NCI-H446 treated with DMSO at 0.1 percent for 48 hours (cell line): ENCODE measurements around the gene SRGAP1.
"Not testable (repeated sequence)": the region's sequence is repeated elsewhere in the genome, so short reads cannot be mapped to it uniquely, and the experiment has no call there.

Source experiments
- DNase-seq: peaks from one replicate; lab custom pipeline; 2025; lab: John Stamatoyannopoulos, UW

The SRGAP1 gene

GRCh38 chr12:64007853-64008252 is 163.4 kb downstream of the SRGAP1 start:
- no peak for DNase-seq

GRCh38 chr12:64008596-64008995 is 164.1 kb downstream of the SRGAP1 start:
- no peak for DNase-seq

GRCh38 chr12:64009321-64010068 is 165.0 kb downstream of the SRGAP1 start:
- DNase-seq = no peak

GRCh38 chr12:64010069-64010686 is 165.7 kb downstream of the SRGAP1 start:
- DNase-seq = no peak

- no peak for DNase-seq
These were observed 172.0 kb downstream of the SRGAP1 start for GRCh38 chr12:64016521-64016920.

GRCh38 chr12:64018116-64018515 is 173.6 kb downstream of the SRGAP1 start:
- not testable (repeated sequence) for DNase-seq

- DNase-seq = no peak
These were observed 174.0 kb downstream of the SRGAP1 start for GRCh38 chr12:64018524-64018923.

- DNase-seq = no peak
These were observed 174.6 kb downstream of the SRGAP1 start for GRCh38 chr12:64019101-64019500.

GRCh38 chr12:64019654-64020053 is 175.2 kb downstream of the SRGAP1 start:
- no peak for DNase-seq

GRCh38 chr12:64025174-64025958 is 180.9 kb downstream of the SRGAP1 start:
- DNase-seq = no peak

- DNase-seq = no peak
These were observed 182.8 kb downstream of the SRGAP1 start for GRCh38 chr12:64027311-64027710.

- no peak for DNase-seq
These were observed 184.0 kb downstream of the SRGAP1 start for GRCh38 chr12:64028541-64028940.

- no peak for DNase-seq
These were observed 184.7 kb downstream of the SRGAP1 start for GRCh38 chr12:64029013-64029857.

- no peak for DNase-seq
These were observed 185.7 kb downstream of the SRGAP1 start for GRCh38 chr12:64030155-64030554.

- not testable (repeated sequence) for DNase-seq
These were observed 189.6 kb downstream of the SRGAP1 start for GRCh38 chr12:64034056-64034455.

GRCh38 chr12:64034901-64035576 is 190.5 kb downstream of the SRGAP1 start:
- DNase-seq = no peak

GRCh38 chr12:64036414-64036813 is 191.9 kb downstream of the SRGAP1 start:
- DNase-seq = no peak

GRCh38 chr12:64039281-64039871 is 194.9 kb downstream of the SRGAP1 start:
- DNase-seq = no peak

- peak; percentile 22 for DNase-seq
These were observed 198.4 kb downstream of the SRGAP1 start for GRCh38 chr12:64042911-64043310.

- DNase-seq = no peak
These were observed 199.7 kb downstream of the SRGAP1 start for GRCh38 chr12:64044191-64044590.

GRCh38 chr12:64051057-64051456 is 206.6 kb downstream of the SRGAP1 start:
- DNase-seq = no peak
